NCI-H446 (cell line): ENCODE measurements around the gene YIPF5.

Experiments used
- DNase-seq, 2 experiments: peaks; one replicate each; lab custom pipeline; 2025; lab: John Stamatoyannopoulos, UW

The YIPF5 gene

DNA sequence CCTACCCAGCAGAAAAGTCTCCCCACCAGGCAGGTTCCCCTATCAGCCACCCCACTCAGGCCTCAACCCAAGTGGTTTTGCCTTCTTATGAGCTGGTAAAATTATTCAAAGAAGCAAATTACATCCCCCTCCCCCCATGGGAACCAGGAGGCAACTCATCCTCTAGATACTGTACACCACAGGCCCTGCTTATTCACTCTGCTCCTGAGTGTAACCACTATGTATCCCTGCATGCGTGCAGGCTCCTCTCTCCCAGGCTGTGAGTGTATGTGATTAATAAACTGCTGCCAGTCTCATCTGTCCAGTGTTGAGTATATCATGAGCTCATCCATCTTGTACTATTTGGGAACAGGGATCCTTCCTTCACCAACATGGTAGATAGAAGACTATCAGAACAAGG, 8.8 kb upstream of the YIPF5 start:
- no peak for DNase-seq

DNA sequence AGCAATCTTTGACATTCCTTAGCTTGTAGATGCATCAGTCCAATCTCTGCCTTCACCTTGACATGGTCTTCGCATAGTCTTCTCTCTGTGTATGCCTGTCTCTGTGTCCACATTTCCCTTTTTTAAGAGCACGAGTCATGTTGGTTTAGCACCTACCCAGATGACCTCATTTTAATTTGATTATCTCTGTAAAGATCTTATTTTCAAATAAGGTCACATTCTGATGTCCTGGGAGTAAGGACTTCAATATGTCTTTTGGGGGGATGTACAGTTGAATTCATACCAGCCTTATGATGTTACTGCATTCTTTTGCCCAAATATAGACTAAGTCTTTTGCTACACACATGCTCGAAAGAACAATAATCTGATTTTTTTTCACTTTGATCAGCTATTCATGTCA, 7.1 kb upstream of the YIPF5 start:
- no peak for DNase-seq

DNA sequence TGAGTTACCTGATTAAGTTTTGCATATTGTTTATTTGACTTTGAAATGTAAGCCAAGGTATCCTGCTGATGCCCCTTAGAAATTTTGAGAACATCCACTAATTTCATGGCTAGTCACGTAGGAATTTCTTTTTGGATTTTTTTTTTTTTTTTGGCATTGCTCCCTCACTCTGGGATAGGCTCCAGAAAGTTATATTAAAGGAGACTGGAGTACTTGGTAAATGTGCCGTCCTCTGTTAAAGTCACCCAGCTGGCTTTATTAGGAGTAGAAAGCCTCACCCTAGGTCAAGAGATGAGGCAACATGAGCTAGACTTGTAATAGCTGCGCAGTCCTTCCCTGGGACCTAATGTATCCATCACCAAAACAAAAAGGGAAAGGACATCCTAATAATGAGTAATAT, 3.3 kb upstream of the YIPF5 start:
- DNase-seq: peak in 1 of 2 experiments; percentile 44

DNA sequence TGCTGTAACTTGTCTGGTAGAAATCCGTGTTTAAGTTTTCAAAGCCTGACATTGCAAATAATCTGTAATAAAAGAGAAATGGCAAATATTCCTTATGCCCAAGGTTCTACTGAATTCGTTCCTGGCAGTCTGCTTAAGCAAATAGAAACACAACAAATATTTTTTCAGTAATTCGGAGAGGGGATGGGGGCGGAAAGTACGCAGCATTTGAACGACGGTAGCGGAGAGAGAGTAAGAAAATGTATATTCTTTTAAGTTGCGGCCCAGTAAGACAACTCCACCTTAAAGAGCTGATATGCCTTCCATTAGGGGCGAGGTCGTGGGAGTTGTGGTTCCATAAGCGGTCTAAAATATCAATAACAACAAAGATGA, 569 bp downstream of the YIPF5 start:
- no peak for DNase-seq

DNA sequence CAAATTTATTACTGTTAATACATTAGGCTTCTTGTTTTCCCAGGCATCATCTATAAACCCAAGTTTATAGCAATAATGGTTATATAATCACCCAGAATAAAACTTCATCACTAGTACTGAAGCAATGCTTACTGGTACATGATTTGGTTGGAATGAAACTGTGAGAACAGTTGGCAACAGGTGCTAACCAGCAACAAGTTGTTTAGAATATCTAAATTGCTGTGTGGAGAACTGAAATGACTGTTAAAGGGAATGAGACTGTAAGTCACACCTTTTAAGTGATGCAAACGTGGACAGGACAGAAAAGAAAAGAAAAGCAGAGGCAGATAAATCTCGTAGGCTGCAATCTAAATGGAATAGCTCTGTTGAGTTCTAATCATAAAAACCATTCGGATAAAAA, 2.5 kb downstream of the YIPF5 start:
- DNase-seq: no peak

DNA sequence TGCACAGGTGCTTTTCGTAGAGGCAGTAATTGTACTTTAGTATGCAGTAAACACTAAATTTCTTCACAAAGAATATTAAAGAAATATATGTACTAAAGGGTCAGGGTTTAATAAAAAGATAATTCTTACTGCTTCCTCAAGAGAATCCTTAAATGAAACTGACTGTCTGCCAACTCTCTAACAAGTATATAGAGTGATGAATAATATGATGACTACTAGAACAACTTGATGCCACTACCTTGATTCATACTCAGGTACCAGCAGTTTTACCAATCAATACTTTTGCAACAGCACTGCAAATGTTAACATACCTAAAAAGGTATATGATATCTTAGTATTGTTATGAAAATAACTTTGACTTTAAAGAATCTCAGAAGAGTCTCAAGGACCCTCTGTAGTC, 3.8 kb downstream of the YIPF5 start:
- DNase-seq: no peak

DNA sequence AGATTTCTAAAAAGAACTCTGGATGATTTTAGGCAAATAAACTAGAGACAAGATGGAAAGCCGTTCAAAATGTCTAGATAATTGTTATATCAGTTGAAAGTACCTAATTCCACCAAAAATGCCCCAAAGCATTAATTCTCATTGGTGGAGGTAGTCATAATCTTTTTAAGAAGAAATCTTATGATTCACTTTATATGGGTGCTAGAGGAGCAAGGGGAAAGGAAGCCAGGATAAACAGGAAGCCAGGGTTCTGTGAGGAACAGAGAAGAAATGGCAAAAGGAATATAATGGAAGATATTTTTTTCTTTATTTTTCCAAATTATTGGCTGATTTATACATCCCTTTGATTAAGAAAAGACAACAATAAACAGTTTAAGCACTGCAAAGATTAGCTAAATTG, 7.8 kb downstream of the YIPF5 start:
- DNase-seq: no peak

DNA sequence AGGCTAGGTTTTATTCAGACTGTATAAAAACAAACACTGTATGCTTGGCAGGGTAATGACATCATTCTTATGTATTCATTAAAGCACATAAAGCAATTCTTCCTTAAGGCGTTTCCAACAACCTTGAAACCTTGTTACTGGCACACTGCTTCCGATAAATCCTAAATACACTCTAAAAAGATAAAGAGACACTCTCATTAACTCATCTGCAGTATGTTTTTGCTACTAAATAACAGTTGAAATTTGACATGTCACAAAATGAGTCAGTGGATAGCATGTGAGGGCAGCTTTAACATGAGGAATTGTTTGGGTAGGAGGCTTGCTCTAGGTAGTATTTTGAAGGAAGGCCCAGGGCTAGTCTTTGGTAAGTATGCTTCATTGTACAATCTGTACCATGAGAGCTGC, 13.7 kb downstream of the YIPF5 start:
- no peak for DNase-seq

DNA sequence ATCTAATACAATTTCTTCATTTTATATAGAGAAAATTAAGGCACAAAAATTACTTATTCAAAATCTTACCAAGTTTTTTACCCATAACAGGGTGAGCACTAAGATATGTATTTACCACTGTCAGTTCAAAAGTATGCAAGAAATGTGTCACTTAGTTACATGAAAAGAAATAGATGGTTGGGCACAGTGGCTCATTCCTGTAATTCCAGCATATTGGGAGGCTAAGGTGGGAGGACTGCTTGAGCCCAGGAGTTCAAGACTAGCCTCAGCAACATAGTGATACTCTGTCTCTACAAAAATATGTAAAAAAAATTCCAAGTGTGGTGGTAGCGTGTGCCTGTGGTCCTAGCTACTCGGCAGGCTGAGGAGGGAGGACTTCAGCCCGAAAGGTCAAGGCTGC, 19.4 kb downstream of the YIPF5 start:
- DNase-seq: no peak

DNA sequence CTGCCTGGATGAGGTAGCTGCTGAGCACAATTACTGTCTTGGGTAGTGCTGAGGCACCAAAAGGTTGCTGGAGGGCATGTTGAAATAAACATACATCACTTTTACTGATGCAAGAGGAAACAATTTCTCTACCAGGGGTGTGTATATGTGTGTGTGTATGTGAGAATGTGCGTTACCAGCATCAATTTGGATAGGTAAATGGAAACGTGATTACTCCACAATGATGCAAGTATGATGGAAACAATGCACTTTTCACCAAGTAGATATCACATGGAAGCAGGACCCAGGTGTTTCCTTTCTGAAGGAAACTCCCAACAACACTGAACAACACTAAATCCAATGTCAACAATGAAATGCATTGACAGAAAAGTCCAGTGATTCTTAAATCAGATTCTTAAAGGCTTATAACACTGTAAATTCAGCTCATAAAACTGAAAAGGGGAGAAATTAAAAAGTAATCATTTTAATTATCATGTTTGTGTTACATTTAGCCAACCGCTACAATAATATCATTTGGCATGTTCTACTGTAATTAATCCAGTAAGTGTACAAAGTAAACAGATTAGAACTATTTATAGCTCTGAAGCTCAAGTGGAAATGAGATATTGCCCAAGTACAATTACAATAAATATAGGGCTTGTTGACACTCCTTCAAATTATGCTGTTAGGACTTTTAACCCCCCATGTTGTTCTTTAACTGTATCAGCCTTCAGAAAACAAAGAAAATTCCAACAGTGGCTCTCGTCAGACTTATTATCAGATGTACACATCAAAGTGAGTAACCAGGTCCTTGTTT, 25.3 kb downstream of the YIPF5 start:
- no peak for DNase-seq

DNA sequence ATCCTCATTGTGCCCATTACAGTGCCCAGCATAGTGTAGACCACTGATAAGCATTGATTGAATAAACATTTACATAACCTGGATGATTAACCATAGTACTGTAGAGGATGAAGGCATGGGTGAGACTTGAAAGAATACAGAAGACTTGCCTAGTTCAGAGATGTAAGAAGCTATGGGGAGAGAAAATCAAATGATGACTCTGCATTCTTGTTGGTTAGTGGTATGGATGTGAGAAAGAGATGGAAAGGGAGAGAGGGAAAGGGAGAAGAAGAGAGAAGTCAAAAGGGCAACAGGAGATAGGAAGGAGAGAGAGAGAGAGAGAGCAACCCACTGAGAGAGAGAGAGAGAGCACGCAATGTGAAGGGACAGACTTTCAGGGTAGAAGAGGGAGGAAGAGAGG, 26.8 kb downstream of the YIPF5 start:
- no peak for DNase-seq

DNA sequence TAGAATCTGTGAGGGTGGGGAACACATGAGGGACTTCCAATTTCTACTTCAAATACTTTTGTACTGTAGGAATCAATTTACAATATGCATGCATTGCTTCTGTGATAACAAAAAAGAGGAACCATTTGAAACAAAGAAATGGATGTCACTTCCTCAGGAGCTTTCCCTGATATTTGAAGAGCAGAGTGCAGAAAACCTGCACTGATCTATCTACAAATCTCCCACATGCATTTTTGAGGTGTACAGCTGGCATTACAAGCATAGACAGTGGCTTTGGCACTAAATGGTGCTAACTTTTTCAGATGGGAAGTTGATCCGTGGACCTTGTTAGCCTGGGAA, 27.7 kb downstream of the YIPF5 start:
- DNase-seq: no peak

DNA sequence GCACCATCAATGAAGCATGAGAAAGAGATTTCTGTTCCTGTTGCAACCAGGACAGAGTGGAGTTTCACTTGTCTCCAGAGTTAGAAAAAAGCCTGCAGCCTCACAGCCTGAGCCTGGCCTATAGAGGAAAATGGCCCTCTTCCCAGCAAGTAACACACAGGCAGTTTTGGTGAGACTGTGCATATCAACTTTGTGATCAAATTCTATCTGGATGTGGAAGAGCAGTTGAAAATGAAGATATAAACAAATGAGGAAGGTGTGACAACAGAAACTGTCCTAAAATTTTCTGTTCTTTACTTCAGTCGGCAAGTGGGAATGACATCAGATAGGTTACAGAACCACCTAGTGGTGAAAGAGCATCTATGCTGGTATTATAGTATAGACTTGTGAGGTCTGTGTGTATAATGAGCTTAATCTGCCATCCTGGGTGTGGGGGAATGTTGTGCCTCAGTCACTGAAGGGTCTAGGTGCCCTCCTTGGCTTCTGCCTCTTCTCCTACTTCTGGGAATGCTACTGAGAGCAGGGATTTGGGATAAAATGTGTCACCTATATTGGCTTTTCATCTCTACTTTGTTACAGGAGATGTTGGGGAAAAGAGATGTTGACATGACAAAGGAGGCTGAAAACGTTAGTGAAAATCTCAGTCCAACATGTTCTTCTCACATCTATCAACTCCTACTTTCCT, 28.2 kb downstream of the YIPF5 start:
- peak; percentile 15 to 58 for DNase-seq

DNA sequence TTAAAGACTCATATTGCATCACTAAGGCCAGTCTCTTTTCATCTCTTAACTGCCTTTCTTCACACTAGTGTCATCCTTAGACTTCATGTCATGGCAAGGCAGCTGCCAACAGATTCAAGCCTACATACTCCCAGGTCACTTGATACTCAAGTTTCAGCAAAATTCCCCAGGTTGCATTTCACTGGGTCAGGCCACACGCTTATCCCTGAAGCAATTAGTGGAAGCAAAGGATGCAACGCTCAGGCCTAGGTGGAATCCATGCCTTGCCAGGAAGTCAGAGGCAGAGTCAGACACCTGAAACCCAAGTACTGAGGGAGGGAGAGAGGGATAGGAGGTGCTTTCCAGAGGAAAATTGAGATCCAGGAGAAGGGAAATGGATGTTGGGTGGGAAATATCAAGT, 28.9 kb downstream of the YIPF5 start:
- no peak for DNase-seq

DNA sequence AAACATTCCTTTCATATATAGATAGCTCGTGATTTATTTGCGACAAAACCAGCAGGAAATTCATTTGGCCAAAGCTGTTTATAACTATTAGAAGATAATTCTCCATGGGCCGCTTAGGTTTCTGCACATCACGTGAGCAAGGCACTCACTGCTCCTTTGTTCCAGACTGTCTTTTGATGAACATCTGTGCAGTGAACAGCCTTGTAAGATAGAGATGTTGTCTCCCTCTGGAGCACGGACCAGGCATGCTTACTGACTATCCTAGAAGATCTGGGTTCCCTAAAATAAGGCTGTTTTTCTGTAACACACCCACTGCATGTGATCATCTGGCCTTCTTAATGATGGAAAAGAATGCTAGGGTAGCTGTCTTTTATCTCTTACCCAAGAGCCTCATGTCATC, 30.9 kb downstream of the YIPF5 start:
- no peak for DNase-seq

DNA sequence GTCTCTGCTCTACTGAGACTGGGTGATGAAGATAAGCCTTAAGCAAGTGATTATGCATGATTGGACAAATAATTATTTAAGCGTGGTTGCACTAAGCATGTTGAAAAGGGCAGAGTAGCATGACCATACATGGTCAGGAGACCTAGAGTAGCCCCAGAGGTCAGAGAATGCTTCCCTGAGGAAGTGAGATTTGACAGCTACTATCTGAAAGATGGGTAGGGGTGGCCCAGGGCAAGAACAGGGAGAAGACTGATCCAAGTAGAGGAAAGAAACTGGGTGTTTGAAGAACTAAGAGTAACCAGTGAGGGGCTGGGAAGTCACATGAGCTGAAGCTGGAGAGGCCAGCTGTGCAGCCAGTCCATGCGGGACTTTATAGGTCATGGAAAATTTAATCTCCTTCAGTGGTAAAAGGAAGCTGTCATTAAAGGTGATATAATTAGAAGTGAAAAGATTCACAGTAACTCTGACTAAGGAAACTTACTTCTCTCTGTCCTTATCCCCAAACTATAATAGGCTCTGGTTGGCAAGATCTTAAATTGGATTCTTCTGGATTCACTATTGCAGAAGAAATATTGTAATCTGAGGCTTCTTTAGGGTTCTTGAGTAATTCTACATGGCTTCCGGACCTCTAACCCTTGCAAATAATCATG, 35.2 kb downstream of the YIPF5 start:
- no peak for DNase-seq

DNA sequence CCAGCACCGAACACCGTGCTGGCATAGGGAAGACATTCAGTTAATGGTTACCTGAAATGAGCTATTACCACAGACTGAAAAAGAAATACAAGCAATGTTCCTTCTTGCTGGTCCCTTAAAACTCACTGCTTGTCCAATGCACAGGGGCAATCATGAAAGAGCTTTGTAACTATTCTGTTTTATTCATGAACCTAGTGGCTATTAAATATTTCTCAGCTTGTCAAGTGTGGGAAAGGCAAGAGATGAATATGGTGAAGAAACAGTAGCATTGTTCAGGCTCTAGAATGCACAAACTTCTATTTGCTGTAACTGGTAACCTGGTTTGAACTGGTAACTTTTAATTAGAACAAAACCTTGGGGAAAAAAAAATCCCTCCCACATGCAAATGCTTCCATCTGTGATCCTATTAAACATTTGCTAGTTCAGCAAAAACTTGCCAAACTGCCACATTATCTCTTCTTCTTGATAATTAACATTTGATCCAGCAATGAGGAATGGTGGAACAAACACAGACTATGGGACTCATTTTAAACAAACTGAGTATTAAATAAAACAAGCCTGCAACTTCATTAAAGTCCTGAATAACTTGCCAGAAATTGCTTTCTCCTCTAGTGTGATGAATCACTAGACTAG, 36.1 kb downstream of the YIPF5 start:
- peak; percentile 8 to 23 for DNase-seq

DNA sequence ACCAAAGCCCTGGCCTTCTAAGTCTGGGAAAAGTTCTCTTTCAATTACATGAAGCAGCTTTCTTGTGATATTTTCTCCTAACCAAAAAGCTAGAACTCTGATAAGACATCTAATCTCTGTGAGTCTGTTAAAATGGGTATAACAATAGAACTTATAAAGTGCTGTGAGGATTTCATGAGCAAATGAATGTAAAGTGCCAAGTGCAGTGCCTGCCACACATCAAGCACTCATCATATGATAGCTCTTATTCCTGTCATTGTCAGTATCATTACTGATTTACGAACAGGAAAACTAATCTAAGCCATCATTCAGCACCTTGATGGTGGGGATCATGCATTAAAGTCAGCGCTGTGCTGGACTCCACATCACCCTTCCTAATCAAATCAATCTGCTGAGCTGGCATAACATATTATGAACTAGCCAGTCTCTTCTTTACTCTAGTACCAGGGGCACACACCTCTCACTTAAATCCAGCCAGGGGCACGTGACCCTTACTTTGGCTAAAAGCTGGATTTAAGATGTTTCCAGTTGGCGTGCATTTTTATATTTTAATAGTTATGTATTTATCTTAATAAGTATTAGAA, 37.3 kb downstream of the YIPF5 start:
- DNase-seq: no peak

DNA sequence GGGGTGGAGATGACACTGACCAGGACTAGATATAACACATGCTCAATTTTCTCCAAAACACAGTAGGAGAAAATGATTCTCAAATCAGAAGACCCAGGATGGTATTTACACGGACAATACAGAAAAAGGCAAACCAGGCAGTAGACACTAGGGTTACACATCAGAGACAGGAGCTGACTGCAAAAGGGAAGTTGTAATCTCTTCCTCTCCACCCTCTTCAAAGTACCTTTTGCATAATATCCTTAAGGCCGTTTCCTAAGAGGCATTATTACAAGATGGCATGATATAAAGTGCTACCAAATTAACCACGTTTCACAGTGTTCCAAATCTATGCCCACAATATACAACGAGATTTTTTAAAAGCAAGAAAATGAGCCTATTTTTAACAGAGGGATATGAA, 39.2 kb downstream of the YIPF5 start:
- no peak for DNase-seq

DNA sequence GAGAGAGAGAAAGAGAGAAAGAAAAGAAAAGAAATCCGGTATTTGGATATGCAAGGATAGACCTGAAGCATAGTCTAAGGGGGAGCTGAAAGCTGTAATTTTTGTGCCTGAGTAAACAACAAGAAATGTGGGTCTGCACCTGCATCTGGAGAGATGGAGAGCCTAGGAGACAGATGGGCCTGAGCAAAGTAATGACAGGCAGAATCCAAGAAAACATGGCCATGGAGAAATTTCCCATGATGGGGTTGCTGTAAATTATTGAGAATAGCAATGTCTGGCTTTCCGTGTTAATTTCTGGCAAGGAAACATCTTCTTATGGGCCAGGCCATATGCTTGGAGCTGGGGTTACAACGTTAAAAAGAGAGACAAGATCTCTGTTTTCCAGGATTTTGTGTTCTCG, 40.2 kb downstream of the YIPF5 start:
- peak in 1 of 2 experiments; percentile 64 for DNase-seq

DNA sequence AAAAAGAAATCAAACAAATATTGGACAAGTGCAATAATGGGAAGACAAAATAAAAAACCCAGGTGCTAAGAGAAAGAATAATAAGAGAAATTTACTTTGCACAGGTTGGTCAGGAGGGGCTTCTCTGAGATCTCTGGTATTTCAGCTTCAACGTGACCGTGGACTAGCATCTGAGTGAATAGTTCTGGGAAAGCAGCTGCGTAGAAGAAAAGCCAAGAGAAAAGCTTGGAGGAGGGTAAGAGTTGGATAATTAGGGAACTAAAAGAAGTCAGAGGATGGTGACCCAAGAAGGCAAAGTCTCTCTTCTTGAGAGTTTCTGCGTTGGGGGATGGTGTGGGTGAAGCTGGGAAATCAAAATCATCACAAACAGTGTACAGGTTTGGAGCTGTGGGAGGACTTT, 41.6 kb downstream of the YIPF5 start:
- DNase-seq: no peak

DNA sequence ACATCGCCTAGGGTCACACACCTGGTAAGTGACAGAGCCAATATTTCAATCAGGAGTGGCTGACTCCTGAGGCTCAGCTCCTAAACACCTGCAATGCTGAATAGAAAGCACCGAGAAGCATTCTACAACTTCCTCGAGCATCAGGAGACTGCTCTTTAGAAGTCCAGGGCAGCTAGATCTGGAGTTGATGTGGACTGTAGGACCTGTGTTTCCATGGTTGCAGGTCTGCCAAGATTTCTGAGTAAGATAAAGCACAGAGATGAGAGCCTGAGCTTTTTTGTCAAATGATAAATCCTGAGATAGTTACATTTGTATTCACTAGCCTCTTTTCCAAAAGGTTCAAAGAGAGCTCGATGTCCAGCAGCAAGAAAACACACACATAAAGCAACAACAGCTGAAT, 43.8 kb downstream of the YIPF5 start:
- DNase-seq: no peak
